Hepatocyte (in vitro differentiated cells): Measurements from ENCODE around the gene THSD4.

Experiments
- CTCF ChIP-seq: fragments of 200-600 bp; sonication (generic); IDR thresholded peaks from 2 replicates; pipeline ENCODE4 v1.5.1; 2016; ENCODE audit warnings: antibody characterized with exemption, mild to moderate bottlenecking; ENCODE audit not compliant: poor library complexity
- EZH2 ChIP-seq: fragments of 200-600 bp; sonication (generic); IDR thresholded peaks from 2 replicates; pipeline ENCODE4 v1.6.1; 2016; ENCODE audit warnings: antibody characterized with exemption, mild to moderate bottlenecking, borderline replicate concordance
- EZH2phosphoT487 ChIP-seq: fragments of 200-600 bp; sonication (generic); IDR thresholded peaks from one replicate; pipeline ENCODE4 v1.6.1; 2018; ENCODE audit warnings: antibody characterized with exemption, mild to moderate bottlenecking, low read depth, moderate library complexity; ENCODE audit not compliant: unreplicated experiment, severe bottlenecking

DNA sequence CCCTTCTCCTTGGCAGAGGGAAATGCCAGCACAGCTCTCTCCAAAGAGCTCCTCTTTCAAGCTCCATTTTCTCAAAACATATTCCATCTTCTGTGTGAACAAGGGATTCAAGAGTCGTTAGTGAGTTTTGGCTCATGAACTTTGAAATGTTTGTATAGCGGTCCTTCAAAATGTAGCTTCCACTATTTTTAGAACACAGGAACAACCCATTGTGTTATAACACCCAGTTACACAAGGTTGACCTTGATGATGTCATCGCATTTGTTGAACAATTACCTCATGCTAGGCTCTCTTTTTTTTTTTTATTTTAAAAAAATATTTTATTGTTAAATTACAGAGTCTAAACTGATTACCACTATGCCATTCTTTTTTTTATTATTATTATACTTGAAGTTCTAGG lies 251.7 kb downstream of the THSD4 start:
- no peak for TF ChIP-seq CTCF
- TF ChIP-seq EZH2: no peak
- no peak for TF ChIP-seq EZH2phosphoT487
